IPS-18a (cell line): ENCODE data around the gene TRAP1.

Experiments used
- H3K27ac ChIP-seq: one replicate; pipeline ENCODE4 v1.5.1; 2013; ENCODE audit warnings: low read length
- H3K27me3 ChIP-seq: one replicate; pipeline ENCODE4 v1.6.1; 2013; ENCODE audit warnings: mild to moderate bottlenecking, low read length; ENCODE audit not compliant: control insufficient read depth, insufficient read depth
- H3K36me3 ChIP-seq: one replicate; pipeline ENCODE4 v1.6.1; 2013; ENCODE audit warnings: low read depth, low read length; ENCODE audit not compliant: control insufficient read depth
- H3K4me1 ChIP-seq: one replicate; pipeline ENCODE4 v1.6.1; 2013; ENCODE audit warnings: low read depth, low read length; ENCODE audit not compliant: control insufficient read depth
- H3K4me3 ChIP-seq: one replicate; pipeline ENCODE4 v1.5.1; 2013; ENCODE audit warnings: low read length
- H3K9ac ChIP-seq: one replicate; pipeline ENCODE4 v1.6.1; 2013; ENCODE audit warnings: mild to moderate bottlenecking, low read length, moderate library complexity
- H3K9me3 ChIP-seq: one replicate; pipeline ENCODE4 v1.6.1; 2013; ENCODE audit warnings: low read depth, low read length; ENCODE audit not compliant: control insufficient read depth

Gene TRAP1

DNA sequence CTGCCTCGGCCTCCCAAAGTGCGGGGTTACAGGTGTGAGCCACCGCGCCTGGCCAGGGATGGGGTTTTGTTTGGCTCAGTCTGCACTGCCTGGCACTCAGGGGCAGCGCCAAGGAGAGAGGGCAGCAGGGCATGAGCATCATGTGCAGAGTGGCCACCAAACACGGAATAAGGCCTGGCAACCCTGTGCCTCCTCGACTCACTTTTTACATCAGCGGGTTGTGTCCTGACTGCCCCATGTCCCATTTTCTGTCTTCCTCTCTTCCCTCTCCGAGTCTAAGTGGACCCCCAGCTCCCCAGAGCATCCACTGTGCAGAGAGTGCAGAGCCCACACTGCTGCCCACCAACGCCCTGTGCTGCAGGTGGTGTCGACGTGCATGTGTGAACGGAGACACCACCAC, 18.2 kb upstream of the TRAP1 start:
- peaks cover 74% of the 10 kb centered on the region for H3K36me3 ChIP-seq

DNA sequence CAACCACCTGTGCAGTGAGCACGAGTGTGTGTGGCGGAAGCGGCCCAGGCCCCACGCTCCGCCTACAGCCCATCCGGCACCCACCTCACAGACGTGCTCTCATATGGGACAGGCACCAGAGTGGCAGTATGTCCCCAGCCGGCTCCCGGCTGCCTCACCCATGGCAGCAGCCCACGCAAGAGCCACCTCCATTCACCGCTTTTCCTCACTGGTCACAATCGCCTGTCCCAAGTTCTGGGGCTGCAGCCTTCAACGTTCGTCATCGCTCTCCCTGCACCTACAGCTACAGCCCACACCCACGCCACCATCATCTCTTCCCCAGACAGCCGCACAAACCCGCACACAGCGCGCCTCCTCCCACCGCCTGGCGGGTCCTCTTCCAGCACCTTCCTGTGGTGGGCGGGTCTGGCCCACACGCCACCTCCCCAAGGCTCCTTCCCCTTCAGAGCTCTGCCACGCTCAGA, 17.5 kb upstream of the TRAP1 start:
- H3K4me3 ChIP-seq = no peak overlapping the region
- no peak overlapping the region for H3K27ac ChIP-seq
- no peak overlapping the region for H3K9ac ChIP-seq
- H3K36me3 ChIP-seq = peaks cover 75% of the 10 kb centered on the region
- H3K4me1 ChIP-seq = peaks cover 3% of the 10 kb centered on the region
- H3K27me3 ChIP-seq = no peaks in the 10 kb centered on the region
- no peaks in the 10 kb centered on the region for H3K9me3 ChIP-seq

More for the DNA sequence above, 18.2 kb upstream of the TRAP1 start:
- Histone ChIP-seq H3K9ac (no peak overlapping the region), H3K27me3 (no peaks in the 10 kb centered on the region), H3K27ac (no peak overlapping the region), H3K4me3 (no peak overlapping the region), H3K9me3 (no peaks in the 10 kb centered on the region), H3K4me1 (peaks cover 3% of the 10 kb centered on the region)

DNA sequence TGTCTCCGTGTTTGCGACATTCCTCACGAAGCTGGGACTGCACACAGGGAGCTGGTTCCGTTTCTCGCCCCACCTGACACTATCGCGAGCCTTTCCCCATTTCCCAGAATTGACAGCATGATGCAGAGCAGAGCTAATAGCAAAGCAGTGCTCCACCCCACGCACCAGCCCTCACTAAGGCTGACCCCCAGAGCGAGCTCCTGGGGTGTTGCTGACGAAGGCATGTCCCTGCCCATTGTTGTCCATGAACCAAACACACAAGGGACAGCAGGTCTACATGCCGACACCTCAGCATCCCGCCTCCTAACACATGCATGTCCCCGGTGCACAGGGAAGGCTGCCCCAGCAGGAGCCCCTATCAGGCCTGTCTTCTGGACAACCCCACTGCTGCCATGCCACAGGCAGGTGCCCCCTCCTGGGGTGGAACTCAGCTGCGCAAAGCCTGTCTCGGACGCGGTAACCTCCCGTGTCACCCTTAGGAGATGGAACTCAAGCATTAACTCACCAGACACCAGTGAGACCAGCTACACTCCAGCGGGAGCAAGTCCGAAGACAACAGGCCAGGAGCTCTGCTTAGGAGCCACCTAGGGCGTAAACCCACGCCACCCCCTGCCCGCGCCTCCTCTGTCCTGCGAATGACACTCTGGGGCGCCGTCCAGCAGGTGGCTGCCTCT, 16.9 kb upstream of the TRAP1 start:
- H3K36me3 ChIP-seq = peaks cover 75% of the 10 kb centered on the region
- H3K9ac ChIP-seq = no peak overlapping the region
- H3K27ac ChIP-seq = no peak overlapping the region
- H3K27me3 ChIP-seq = no peaks in the 10 kb centered on the region
- no peak overlapping the region for H3K4me3 ChIP-seq
- H3K4me1 ChIP-seq = peaks cover 3% of the 10 kb centered on the region
- H3K9me3 ChIP-seq = no peaks in the 10 kb centered on the region

DNA sequence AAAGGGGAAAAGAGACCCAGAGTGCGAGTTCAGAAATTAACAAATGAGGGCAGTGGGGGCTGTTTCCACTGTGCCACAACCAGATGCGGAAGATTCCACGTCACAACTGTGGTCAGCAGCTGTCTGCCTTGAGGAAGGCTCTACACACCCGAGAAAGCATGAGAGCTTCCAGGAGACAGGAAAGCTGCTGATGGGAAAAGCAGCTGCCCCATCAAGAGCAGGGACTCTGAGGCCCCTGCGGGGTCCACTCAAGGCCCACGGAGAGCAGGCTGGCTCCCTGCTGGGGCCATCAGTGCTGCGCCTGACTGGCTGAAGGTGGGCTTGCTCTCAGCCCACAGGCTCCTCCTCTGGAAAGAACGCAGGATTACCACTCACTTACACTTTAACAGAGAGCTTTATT, 14.8 kb upstream of the TRAP1 start:
- no peak overlapping the region for H3K9ac ChIP-seq
- H3K4me1 ChIP-seq = peaks cover 3% of the 10 kb centered on the region
- no peak overlapping the region for H3K4me3 ChIP-seq
- peaks cover 76% of the 10 kb centered on the region for H3K36me3 ChIP-seq
- H3K27ac ChIP-seq = no peak overlapping the region
- H3K27me3 ChIP-seq = no peaks in the 10 kb centered on the region
- H3K9me3 ChIP-seq = no peaks in the 10 kb centered on the region

DNA sequence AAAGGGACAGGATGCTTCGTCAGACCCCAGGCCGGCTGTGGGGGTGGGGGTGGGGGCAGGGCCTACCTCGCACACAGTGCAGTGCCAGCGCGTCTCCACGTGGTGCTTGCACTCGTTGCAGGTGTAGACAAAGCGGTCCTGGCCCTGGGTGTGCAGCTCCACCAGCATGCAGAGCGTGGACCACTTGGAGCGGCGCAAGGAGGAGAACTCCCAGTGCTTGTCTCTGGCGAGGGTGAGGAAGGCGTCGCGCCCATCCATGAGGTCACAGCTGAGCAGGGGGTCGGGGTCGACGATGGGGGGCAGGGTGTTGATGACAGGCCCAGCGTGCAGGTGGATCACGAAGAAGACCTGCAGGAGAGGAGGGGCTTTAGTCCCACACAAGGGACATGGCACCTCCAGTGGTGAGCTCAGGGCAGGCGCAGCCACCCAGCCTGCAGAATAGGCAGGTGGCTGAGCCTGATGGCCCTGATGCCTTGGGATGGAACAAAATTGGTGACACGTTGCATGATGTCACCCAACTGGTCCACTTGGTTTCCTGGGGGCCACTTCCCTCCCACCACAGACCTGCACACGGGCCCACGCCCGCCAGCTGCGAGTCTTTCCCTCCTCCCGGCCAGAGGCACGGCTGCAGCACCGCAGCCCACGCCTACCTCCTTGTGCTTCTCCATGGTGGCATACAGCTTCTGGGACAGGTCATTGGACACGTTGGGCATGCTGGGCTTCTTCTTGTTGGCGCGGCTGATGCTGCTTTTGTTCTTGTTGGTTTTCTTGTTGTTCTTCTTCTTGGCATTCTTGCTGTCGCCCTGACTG, 14.0 kb upstream of the TRAP1 start:
- no peaks in the 10 kb centered on the region for H3K27me3 ChIP-seq
- H3K4me1 ChIP-seq = no peaks in the 10 kb centered on the region
- no peak overlapping the region for H3K27ac ChIP-seq
- no peak overlapping the region for H3K9ac ChIP-seq
- H3K4me3 ChIP-seq = no peak overlapping the region
- no peaks in the 10 kb centered on the region for H3K9me3 ChIP-seq
- H3K36me3 ChIP-seq = peaks cover 74% of the 10 kb centered on the region

DNA sequence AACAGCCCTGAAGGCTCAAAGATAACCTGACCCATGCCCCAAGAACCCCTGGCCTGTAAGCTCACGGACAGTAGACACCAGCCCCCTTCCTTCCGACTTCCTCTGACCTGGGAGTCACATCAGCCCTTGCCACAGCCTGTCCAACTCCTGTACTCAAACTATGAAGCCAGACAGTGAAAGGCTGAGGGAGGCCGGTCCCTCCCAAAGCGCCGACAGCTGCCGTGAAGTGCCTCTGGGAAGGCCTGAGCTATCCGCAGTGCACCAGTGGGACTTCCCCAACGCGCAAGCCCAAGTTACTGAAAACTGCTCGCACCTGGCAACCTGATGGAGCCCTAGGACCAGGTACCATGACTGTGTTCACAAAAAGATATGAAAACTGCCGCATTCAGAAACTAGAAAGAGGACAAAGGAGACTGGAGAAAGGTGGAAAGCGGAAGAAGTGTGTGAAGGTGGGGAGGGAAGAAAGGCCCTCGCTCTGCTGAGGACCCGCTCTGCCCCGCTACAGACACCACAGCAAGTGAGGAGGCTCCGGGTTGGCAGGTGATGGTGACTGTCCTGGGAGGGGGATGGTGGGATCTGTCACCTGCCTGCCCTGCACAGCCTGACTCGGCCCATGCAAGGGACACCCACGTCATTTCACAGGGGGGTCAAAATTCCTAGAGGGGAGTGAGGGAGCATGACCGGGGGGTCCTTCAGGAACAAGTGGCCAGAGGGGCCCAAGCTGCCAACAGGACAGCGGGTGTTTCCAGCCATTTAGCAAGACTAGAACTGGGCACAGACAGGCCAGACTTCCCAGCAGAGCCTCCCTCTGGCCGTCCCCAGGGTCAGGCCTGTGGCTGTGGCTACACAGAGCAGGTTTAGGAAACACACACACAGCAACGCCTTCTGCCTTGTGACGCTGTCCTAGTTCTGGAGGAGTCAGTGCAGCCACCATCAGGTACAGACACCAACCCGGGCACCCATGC, 13.1 kb upstream of the TRAP1 start:
- Histone ChIP-seq H3K36me3 (peaks cover 65% of the 10 kb centered on the region), H3K27ac (no peak overlapping the region), H3K27me3 (no peaks in the 10 kb centered on the region), H3K9ac (no peak overlapping the region), H3K4me1 (no peaks in the 10 kb centered on the region), H3K9me3 (no peaks in the 10 kb centered on the region), H3K4me3 (no peak overlapping the region)

DNA sequence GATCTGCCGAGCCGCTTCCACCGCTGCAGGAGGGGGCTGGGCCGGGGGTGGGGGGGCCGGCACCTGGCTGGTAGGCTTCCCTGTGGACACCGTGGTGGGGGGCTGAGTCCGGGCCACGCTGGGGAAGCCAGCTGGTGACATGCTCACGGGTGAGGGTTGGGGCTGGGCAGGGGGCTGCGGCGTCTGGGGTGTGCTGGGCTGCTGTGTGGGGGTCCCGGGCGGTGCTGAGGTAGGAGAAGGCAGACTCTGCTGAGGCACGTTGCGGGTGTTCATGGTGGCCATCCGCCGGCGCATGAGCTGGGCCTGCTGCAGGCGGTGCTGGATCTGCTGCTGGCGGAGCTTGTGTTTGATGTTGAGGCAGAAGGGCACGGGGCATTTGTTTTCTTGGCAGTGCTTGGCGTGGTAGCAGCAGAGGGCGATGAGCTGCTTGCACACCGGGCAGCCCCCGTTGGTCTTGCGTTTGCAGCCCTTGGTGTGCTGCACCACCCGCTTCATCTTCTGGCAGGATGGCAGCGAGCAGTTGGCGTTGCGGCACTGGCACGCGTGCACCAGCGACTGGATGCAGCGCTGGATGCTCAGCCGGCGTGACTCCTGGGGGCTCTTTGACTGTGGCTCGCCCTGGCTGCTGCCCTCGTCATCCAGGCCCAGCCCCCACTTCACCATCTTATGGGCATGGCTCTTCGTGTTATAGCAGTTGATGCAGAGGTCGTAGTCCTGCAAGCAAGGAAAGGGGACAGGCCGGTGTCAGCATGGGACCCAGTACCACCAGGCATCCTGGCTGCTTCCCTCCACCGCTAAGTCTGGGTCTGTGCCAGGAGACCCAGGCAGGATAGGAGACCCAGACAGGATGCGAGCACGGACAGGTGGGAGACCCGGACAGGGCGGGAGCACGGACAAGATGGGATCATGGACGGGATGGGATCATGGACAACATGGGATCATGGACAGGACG, 12.1 kb upstream of the TRAP1 start:
- Histone ChIP-seq H3K9me3 (no peaks in the 10 kb centered on the region), H3K4me3 (no peak overlapping the region), H3K9ac (no peak overlapping the region), H3K27me3 (no peaks in the 10 kb centered on the region), H3K36me3 (peaks cover 55% of the 10 kb centered on the region), H3K4me1 (no peaks in the 10 kb centered on the region), H3K27ac (no peak overlapping the region)

DNA sequence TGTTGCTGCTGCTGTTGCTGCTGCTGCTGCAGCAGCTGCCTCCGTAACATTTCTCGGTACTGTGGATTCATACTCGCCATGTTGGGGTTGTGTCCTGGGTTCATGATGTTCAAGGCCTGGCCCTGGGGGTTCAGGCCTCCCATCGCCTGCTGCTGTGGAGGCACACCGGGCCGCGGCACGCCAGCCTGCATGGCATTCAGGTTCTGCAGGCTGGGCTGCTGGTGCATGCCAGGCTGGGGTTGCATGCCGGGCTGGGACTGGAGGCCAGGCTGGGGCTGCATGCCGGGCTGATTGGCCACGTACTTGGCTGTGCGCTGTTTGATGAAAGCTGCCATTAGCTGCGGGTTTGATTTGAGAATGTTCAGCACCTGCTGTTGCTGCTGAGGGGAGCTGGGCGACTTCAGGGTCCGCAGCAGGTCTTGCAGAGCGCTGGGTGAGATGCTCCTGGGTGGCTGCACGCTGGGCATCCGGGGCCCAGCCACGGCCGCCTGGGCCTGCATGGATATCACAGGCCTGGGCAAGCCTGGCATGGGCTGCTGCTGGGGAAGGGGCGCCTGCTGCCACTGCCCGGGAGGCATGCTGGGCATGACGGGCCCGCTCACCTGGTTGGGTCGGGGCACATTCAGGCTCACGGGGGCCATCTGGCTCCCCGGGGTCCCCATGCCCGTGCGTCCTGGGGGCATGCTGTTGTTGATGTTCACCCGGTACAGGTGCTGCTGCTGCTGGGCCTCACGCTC, 11.3 kb upstream of the TRAP1 start:
- Histone ChIP-seq H3K9ac (no peak overlapping the region), H3K9me3 (no peaks in the 10 kb centered on the region), H3K4me1 (no peaks in the 10 kb centered on the region), H3K27me3 (no peaks in the 10 kb centered on the region), H3K36me3 (peaks cover 51% of the 10 kb centered on the region), H3K27ac (no peak overlapping the region), H3K4me3 (no peak overlapping the region)

DNA sequence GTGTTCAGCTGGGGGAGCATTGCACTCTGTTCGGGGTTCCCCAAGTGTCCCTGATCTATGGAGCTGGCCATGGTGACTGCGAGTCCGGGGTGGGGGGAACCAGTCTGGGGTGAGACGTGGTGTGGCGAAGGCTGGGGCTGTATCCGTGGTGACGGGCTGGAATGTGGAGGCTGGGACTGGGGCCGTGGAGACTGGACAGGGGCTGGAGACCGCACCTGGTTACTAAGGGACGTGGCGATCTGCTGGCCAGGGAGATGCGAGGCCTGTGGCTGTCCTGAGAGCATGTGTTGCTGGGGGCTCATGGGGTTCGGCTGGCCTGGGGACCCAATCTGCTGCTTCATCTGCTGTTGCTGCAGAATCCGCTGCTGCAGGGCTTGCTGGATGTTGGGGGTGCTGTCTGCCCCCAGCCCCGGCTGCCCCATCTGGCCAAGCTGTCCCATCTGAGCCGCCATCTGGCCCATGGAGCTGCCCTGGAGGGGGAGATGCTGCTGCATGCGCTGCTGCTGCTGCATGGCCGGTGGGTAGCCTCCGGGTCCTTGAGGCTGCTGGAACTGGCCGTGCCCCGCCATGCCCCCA, 10.6 kb upstream of the TRAP1 start:
- Histone ChIP-seq H3K4me1 (no peaks in the 10 kb centered on the region), H3K9ac (no peak overlapping the region), H3K27ac (no peak overlapping the region), H3K4me3 (no peak overlapping the region), H3K27me3 (no peaks in the 10 kb centered on the region), H3K36me3 (peaks cover 51% of the 10 kb centered on the region), H3K9me3 (no peaks in the 10 kb centered on the region)
